ENCODE data around the gene OR5M8. TPM values are rescaled to one million over a fixed set of nuclear protein-coding genes. Genes with fewer than 3 reads are reported as not detected.

OR5M8 gene
- not detected in 2 replicates for total RNA-seq (ENCODE audit: low replicate concordance)

GRCh38 chr11:56491270-56491669 is at the start of gene OR5M8:
Gene OR5M8 (minus strand): TSS chr11:56491370. CDS start chr11:56491370, 0 bp downstream.

GRCh38 chr11:56473252-56473651 is 17.9 kb downstream of the OR5M8 start, which contains the start of gene OR5M3:
Gene OR5M3 (minus strand): TSS chr11:56473352. CDS start chr11:56470497, 2,855 bp downstream.

Other genes with a start within 250 kb of the OR5M8 start
- gene OR5T3, start 239.1 kb downstream of the OR5M8 start, total RNA-seq (ENCODE audit: low replicate concordance), result not detected in 2 replicates
- not detected in 2 replicates for gene OR5T1, start 217.2 kb downstream of the OR5M8 start, total RNA-seq (ENCODE audit: low replicate concordance)
- gene OR8H1, start 199.1 kb downstream of the OR5M8 start, total RNA-seq (ENCODE audit: low replicate concordance), result not detected in 2 replicates
- not detected in 2 replicates for gene OR8K3, start 176.2 kb downstream of the OR5M8 start, total RNA-seq (ENCODE audit: low replicate concordance)
- not detected in 2 replicates for gene OR8K1, start 145.3 kb downstream of the OR5M8 start, total RNA-seq (ENCODE audit: low replicate concordance)
- not detected in 2 replicates for gene OR8J1, start 137.1 kb downstream of the OR5M8 start, total RNA-seq (ENCODE audit: low replicate concordance)
- not detected in 2 replicates for gene OR8U1, start 115.7 kb downstream of the OR5M8 start, total RNA-seq (ENCODE audit: low replicate concordance)
- gene OR5AL1, start 78.7 kb downstream of the OR5M8 start, total RNA-seq (ENCODE audit: low replicate concordance), result not detected in 2 replicates
- not detected in 2 replicates for gene OR5M3, start 18.0 kb downstream of the OR5M8 start, total RNA-seq (ENCODE audit: low replicate concordance)
- not detected in 2 replicates for gene OR5M11, start 51.9 kb upstream of the OR5M8 start, total RNA-seq (ENCODE audit: low replicate concordance)
- not detected in 2 replicates for gene OR5M10, start 86.4 kb upstream of the OR5M8 start, total RNA-seq (ENCODE audit: low replicate concordance)
- not detected in 2 replicates for gene OR5M1, start 123.5 kb upstream of the OR5M8 start, total RNA-seq (ENCODE audit: low replicate concordance)
- not detected in 2 replicates for gene OR5AP2, start 151.1 kb upstream of the OR5M8 start, total RNA-seq (ENCODE audit: low replicate concordance)
- not detected in 2 replicates for gene OR5AR1, start 172.3 kb upstream of the OR5M8 start, total RNA-seq (ENCODE audit: low replicate concordance)
- gene OR9G1, start 207.7 kb upstream of the OR5M8 start, total RNA-seq (ENCODE audit: low replicate concordance), result not detected in 2 replicates